IMR-90 (cell line): ENCODE data around the gene CFAP210.

Experiments used
- BHLHE40 ChIP-seq: fragments of 150-350 bp; IDR thresholded peaks from 2 replicates; pipeline ENCODE4 v1.6.1; 2016; ENCODE audit warnings: mild to moderate bottlenecking, low read depth, low read length
- CEBPB ChIP-seq: IDR thresholded peaks from 2 replicates; pipeline ENCODE4 v1.6.1; 2012; ENCODE audit warnings: low read depth, low read length, improper control_type of control experiment
- CHD1 ChIP-seq: IDR thresholded peaks from 2 replicates; pipeline ENCODE4 v1.6.1; 2012; ENCODE audit warnings: low read depth, low read length, improper control_type of control experiment
- CTCF ChIP-seq: conservative IDR thresholded peaks from 2 replicates; pipeline ENCODE4 v1.5.1; 2012; ENCODE audit warnings: mild to moderate bottlenecking, low read depth, low read length, improper control_type of control experiment
- FOS ChIP-seq: fragments of 150-350 bp; IDR thresholded peaks from 2 replicates; pipeline ENCODE4 v1.6.1; 2016; ENCODE audit warnings: low read depth, low read length
- MAZ ChIP-seq: IDR thresholded peaks from 2 replicates; pipeline ENCODE4 v1.6.1; 2012; ENCODE audit warnings: low read depth, mild to moderate bottlenecking, low read length, improper control_type of control experiment, moderate library complexity, borderline replicate concordance
- POLR2A ChIP-seq: IDR thresholded peaks from 2 replicates; pipeline ENCODE4 v1.6.1; 2012; ENCODE audit warnings: mild to moderate bottlenecking, low read depth, low read length
- RAD21 ChIP-seq: IDR thresholded peaks from 2 replicates; pipeline ENCODE4 v1.6.1; 2012; ENCODE audit warnings: low read length, improper control_type of control experiment
- RCOR1 ChIP-seq: IDR thresholded peaks from 2 replicates; pipeline ENCODE4 v1.6.1; 2012; ENCODE audit warnings: mild to moderate bottlenecking, low read length, improper control_type of control experiment; ENCODE audit not compliant: insufficient replicate concordance
- RFX5 ChIP-seq: IDR thresholded peaks from 2 replicates; pipeline ENCODE4 v1.8.0; 2012; ENCODE audit warnings: low read depth, mild to moderate bottlenecking, low read length, moderate library complexity
- SMC3 ChIP-seq: fragments of 150-350 bp; IDR thresholded peaks from 2 replicates; pipeline ENCODE4 v1.6.1; 2016; ENCODE audit warnings: low read depth, mild to moderate bottlenecking, antibody characterized with exemption, low read length, moderate library complexity
- TF ChIP-seq, protein P1 (sequence below): fragments of 150-350 bp; IDR thresholded peaks from 2 replicates; pipeline ENCODE4 v1.6.1; 2017; ENCODE audit warnings: mild to moderate bottlenecking, antibody characterized with exemption, low read length, low read depth
- TF ChIP-seq, protein P2 (sequence below): fragments of 150-350 bp; IDR thresholded peaks from 2 replicates; pipeline ENCODE4 v1.6.1; 2016; ENCODE audit warnings: low read depth, mild to moderate bottlenecking, low read length, moderate library complexity, borderline replicate concordance

DNA sequence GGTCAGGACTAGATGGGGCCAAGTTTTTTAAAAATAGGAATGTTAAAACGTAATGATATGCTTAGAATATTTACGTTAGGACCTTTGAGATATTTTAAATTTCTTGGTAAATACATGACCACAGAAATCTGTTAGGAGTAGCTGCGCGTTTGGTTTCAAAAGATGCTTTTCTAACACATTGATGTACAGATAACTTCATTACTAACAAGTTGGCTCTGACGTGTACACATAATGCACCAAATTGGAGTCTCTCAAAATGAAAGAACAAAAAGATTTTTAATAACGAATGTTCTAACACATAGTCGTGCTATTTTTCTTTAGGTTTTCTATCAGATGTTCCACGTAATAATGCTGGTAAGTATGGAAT is 672 bp upstream of the CFAP210 start:
- no peak for TF ChIP-seq CTCF
- TF ChIP-seq, protein P1, sequence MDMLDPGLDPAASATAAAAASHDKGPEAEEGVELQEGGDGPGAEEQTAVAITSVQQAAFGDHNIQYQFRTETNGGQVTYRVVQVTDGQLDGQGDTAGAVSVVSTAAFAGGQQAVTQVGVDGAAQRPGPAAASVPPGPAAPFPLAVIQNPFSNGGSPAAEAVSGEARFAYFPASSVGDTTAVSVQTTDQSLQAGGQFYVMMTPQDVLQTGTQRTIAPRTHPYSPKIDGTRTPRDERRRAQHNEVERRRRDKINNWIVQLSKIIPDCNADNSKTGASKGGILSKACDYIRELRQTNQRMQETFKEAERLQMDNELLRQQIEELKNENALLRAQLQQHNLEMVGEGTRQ, result no peak
- TF ChIP-seq POLR2A, result no peak
- no peak for TF ChIP-seq RAD21
- no peak for TF ChIP-seq MAZ
- no peak for TF ChIP-seq FOS
- TF ChIP-seq CHD1, result no peak
- TF ChIP-seq, protein P2, sequence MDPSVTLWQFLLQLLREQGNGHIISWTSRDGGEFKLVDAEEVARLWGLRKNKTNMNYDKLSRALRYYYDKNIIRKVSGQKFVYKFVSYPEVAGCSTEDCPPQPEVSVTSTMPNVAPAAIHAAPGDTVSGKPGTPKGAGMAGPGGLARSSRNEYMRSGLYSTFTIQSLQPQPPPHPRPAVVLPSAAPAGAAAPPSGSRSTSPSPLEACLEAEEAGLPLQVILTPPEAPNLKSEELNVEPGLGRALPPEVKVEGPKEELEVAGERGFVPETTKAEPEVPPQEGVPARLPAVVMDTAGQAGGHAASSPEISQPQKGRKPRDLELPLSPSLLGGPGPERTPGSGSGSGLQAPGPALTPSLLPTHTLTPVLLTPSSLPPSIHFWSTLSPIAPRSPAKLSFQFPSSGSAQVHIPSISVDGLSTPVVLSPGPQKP, result no peak
- TF ChIP-seq CEBPB, result no peak
- TF ChIP-seq RCOR1, result no peak
- TF ChIP-seq RFX5, result no peak
- TF ChIP-seq SMC3, result no peak
- TF ChIP-seq BHLHE40, result no peak
